Measurements from ENCODE around the gene GRB10.
"Not testable (repeated sequence)": the region's sequence is repeated elsewhere in the genome, so short reads cannot be mapped to it uniquely, and the experiment has no call there.

GRB10 gene

DNA sequence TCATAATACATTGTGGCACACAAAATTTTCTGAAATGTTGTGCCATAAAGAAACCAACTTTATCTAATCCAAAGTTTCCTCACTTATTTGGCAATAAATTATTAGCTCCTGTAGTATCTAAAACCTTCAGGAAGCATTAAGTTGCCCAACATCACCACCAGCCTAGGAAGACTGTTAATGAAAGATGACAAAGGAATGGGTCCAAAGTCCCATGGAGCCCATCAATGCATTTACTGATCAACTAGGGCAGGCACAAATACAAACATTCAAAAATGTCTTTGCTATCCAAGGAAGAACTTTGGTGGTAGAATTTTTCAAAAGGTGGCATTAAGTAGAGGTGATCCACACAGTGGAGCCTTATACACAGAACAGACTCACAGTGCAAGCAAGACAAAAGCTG is 4.5 kb downstream of the GRB10 start:
- H3K4me3 ChIP-seq (ENCODE audit: low read depth, low read length), result no peak overlapping the region
- TF ChIP-seq, protein P1, sequence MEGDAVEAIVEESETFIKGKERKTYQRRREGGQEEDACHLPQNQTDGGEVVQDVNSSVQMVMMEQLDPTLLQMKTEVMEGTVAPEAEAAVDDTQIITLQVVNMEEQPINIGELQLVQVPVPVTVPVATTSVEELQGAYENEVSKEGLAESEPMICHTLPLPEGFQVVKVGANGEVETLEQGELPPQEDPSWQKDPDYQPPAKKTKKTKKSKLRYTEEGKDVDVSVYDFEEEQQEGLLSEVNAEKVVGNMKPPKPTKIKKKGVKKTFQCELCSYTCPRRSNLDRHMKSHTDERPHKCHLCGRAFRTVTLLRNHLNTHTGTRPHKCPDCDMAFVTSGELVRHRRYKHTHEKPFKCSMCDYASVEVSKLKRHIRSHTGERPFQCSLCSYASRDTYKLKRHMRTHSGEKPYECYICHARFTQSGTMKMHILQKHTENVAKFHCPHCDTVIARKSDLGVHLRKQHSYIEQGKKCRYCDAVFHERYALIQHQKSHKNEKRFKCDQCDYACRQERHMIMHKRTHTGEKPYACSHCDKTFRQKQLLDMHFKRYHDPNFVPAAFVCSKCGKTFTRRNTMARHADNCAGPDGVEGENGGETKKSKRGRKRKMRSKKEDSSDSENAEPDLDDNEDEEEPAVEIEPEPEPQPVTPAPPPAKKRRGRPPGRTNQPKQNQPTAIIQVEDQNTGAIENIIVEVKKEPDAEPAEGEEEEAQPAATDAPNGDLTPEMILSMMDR (IDR thresholded peaks at IDR 0.05; ENCODE audit: low read depth, low read length), result no peak

DNA sequence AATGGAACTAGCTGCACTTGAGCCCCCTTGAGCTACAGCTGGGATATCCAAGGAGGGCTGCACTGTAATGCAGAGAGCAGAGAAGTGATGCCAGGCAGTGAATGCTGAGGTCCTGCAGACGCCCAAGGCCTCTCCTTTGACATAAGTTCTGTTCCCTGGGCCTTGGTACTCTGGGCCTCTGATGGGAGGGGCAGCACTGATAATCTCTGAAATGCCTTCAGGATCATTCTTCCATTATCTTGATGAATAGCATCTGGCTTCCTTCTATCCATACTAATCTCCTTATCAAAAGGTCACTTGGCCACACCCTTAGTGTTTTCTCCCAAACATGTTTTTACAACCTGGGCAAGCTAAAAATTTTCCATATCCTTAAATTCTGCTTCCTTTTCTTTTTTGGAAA is 6.9 kb downstream of the GRB10 start:
- H3K4me3 ChIP-seq (ENCODE audit: low read depth, low read length), result no peak overlapping the region
- TF ChIP-seq, protein P1 (IDR thresholded peaks at IDR 0.05; ENCODE audit: low read depth, low read length), result no peak

DNA sequence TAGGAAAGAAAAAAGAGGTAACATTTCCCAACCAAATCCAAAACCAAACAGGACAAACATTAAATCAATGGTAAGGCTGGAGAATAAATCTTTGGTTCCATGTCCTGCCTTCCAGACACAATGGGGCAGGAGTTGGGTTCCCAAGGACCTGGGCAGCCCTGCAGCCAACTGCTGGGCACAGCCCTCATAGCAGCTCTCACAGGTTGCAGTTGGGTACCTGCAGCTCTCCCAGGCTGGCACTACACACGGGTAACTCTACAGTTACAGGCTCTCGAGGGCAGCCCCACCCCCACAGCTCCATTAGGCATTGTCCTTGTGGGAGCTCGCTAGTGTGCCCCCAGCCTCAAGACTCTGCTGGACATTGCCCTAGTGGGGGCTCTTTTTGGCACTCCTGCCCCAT is 7.5 kb downstream of the GRB10 start:
- no peak overlapping the region for H3K4me3 ChIP-seq (ENCODE audit: low read depth, low read length)
- TF ChIP-seq, protein P1 (IDR thresholded peaks at IDR 0.05; ENCODE audit: low read depth, low read length), result no peak

DNA sequence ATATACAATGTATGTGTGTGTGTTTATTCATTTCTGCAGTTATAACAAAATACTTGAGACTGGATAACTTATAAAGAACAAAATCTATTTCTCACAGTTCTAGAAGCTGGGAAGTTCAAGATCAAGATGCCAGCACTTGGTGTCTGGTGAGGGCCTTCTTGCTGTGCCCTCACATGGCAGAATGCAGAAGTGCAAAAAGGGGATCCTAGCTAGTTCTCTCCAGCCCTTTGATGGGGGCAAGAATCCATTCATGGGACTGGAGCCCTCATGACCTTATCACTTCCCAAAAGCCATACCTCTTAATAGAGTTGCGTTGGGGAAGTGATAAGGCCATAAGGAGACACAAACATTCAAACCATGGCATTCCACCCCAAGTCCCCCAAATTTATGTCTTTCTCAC is 8.4 kb downstream of the GRB10 start:
- H3K4me3 ChIP-seq (ENCODE audit: low read depth, low read length), result no peak overlapping the region
- TF ChIP-seq, protein P1 (IDR thresholded peaks at IDR 0.05; ENCODE audit: low read depth, low read length), result no peak

DNA sequence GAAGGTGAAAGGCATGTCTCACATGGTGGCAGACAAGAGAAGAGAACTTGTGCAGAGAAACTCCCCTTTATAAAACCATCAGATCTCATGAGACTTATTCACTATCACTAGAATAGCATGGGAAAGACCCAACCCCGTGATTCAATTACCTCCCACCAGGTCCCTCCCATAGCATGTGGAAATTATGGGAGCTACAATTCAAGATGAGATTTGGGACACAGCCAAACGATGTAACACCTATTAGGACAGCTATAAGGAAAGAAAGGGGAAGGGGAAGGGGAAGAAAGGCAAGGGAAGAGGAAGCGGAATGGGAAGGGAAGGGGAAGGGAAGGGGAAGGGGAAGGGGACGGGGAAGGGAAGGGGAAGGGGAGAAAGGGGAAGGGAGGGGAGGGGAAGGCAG is 9.6 kb downstream of the GRB10 start:
- H3K4me3 ChIP-seq (ENCODE audit: low read depth, low read length), result not testable (repeated sequence)

DNA sequence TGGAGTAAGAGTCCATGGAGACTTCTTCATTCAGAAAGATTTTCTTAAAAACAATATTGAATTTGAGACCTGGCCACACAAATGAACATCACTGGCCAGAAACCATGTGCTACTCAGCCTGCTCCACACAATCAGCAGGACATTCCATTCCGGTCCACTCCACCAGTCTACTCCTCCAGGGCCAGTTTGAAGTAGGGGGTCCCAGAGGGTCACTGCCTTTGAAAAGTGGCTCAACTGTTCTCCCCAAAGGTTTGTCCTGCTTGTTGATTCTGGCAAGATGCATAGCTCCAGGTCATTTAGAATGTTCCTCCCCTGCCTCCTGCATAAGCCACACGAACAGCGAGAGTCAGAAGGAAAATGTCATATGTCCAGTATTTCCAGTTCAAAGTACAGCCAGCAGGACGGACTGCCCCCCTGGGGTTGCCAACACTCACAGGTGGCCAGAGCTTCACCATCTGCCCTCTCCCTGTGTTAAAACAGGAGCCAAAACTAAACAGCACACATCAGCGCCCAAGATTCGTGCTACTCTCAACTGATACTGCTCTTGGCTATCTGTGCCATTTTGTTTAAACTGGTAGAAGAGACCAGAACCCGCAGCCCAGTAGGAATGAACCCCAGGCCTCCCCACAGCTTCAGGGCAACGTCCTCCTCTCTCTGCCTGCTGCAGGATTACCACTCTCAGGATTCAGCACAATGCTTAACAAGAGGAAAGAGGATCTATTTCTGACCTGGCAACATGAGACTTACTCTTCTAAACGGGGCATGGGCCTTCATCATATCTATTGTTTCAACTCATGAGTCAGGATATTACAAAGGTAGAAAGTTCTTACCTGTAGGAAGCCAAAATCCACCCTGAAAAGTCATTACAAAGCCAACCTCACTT is 11.3 kb downstream of the GRB10 start:
- H3K4me3 ChIP-seq (ENCODE audit: low read depth, low read length), result no peak overlapping the region
- TF ChIP-seq, protein P1 (IDR thresholded peaks at IDR 0.05; ENCODE audit: low read depth, low read length), result no peak

DNA sequence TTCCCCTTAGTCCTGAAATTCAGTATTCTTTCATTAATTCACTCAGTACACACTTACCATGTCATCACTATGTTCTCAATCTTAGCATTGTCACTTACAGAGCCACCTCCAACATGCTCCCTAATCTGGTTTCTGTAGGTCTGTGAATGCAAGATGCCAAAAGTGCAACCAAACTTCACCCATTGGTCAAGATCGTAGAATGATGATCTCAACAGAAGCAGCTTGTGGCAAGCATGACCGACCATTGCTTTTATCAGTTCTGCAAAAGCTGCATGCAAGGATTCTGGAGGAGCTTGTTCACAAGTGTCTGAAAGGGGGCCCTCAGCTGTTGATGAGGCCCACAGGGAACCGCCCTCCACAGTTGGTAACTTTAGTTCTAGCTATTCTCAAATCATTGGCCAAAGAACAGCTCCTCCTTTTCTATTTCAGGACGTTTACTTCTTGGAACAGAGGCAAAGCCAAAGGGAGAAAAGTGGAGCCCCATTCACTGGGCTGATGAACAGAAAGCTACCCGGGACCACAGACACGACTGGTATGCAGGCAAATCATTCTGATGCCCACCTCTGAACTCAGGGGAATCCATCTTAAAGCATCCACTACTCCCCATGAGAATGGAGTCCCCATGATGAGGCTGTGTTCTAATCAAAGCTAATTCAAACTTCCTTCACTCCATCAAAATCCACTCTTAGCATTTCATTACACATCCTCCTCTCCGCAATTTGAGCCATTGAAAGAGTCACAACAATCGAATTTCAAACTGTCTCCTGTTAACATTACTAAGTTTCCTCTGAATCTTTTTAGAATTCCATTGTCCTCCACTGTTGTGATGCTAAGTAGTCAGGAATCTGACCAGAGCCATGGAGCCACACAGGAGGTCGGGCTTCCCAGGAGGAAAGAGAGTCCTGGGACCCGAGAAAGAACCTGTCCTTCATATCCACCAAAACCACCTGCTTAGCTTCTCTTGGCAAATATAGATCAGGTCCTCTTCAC is 13.9 kb downstream of the GRB10 start:
- H3K4me3 ChIP-seq (ENCODE audit: low read depth, low read length), result no peak overlapping the region
- TF ChIP-seq, protein P1 (IDR thresholded peaks at IDR 0.05; ENCODE audit: low read depth, low read length), result no peak

Data from WI38 (cell line).